ENCODE data around the gene ACSL3.

Gene ACSL3

DNA sequence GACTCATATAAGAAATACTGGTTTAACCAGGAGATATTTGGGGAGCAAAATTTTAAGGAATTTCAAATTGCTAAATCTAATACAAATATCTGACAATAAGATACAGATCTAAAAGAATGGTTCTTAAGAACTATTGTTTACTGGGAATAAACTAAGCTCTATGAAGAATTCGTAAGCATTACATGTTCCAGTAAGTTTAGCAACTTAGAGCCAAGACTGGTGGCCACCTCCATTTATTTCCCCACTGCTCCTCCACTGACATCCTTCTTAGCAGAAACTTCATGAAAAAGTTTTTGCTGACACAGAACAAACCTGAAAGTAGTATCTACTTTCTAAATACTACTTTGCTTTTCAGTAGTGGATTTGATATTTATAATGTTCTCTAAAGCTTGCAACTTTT lies 83.0 kb downstream of the ACSL3 start:
- Mint-ChIP-seq H3K4me3 (no peak overlapping the region), H3K9me3 (peaks cover 4% of the 10 kb centered on the region), H3K4me1 (ENCODE audit: low read depth) (peaks cover 4% of the 10 kb centered on the region), H3K27ac (no peak overlapping the region), H3K36me3 (ENCODE audit: low read depth) (peaks cover 4% of the 10 kb centered on the region), H3K27me3 (ENCODE audit: low read depth) (no peaks in the 10 kb centered on the region)

DNA sequence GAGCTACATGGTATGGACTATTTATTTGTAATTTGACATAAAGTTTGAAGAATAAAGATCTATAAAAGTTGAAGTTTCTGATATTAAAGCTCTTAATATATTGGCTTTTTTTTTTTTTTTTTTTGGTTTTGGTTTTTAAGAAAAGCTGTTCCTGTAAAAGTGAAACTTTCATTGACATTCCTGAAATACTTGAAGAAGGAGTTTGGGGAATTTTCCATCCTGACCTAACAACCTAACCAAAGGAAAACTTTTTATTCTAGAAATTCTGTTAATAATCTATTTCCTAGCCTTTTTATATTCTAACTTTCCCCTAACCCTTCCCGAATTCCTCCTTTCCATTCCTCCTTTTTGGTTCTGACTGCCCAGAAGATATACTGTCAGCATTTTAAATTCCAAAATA lies 83.7 kb downstream of the ACSL3 start:
- no peak overlapping the region for H3K4me3 Mint-ChIP-seq
- peaks cover 1% of the 10 kb centered on the region for H3K36me3 Mint-ChIP-seq (ENCODE audit: low read depth)
- H3K4me1 Mint-ChIP-seq (ENCODE audit: low read depth) = peaks cover 3% of the 10 kb centered on the region
- no peaks in the 10 kb centered on the region for H3K9me3 Mint-ChIP-seq
- peaks cover 3% of the 10 kb centered on the region for H3K27me3 Mint-ChIP-seq (ENCODE audit: low read depth)
- H3K27ac Mint-ChIP-seq = no peak overlapping the region

DNA sequence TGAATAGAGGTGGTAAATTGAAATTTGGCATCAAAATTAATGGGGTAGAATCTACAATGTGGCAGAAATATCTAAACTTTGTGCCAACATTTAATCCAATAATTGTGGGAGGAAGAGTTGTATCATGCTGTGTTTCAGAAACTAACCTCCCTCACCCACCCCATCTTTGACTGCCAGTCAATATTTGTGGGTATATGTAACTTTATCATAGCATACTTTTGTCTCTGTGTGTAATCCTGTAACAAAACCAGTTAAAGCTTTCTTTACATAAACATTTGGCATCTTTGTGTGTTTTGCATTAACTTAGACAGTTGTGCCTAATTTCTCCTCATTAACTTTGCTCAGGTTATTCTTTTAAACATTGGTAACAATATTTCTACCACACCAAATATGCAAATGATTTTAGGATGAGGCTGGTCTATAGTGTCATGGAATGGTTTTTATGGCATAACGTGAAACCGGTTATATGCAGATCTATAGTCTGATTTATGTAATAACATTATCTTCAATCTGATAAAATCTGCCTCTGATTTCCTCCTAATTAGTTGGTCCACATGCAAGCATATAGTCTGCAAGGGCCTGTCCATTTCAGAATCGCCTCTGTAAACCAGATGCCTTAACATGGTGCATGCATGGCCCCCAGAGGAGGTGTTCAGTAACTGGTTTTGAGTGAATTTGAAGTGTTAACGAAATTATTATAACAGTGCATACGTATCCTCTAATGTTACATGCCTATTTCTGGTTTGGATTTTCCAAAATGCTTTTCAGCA lies 84.3 kb downstream of the ACSL3 start:
- Mint-ChIP-seq H3K36me3 (ENCODE audit: low read depth) (peaks cover 1% of the 10 kb centered on the region), H3K4me3 (no peak overlapping the region), H3K9me3 (no peaks in the 10 kb centered on the region), H3K27me3 (ENCODE audit: low read depth) (peaks cover 7% of the 10 kb centered on the region), H3K4me1 (ENCODE audit: low read depth) (peaks cover 3% of the 10 kb centered on the region), H3K27ac (no peak overlapping the region)

DNA sequence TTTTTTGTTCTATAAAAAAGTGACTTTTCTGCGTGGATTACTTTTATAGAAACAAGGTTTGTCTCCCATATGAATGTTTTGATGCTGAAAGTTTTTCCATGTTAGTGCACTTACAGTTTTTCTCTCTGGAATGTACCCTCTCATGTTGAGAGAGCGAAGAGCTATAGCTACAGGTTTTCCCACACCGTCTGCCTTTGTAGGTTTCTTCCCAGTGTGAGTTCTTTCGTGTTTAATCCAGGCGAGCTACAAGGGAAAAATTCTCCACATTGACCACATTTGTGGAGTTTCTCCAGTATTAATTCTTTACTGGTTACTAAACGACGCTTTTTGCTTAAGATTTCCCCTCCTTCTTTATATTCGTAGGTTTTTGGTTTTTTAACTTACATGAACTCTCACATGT lies 85.1 kb downstream of the ACSL3 start:
- Mint-ChIP-seq H3K9me3 (no peaks in the 10 kb centered on the region), H3K36me3 (ENCODE audit: low read depth) (peaks cover 1% of the 10 kb centered on the region), H3K27ac (no peak overlapping the region), H3K4me3 (no peak overlapping the region), H3K4me1 (ENCODE audit: low read depth) (peaks cover 3% of the 10 kb centered on the region), H3K27me3 (ENCODE audit: low read depth) (peaks cover 9% of the 10 kb centered on the region)

DNA sequence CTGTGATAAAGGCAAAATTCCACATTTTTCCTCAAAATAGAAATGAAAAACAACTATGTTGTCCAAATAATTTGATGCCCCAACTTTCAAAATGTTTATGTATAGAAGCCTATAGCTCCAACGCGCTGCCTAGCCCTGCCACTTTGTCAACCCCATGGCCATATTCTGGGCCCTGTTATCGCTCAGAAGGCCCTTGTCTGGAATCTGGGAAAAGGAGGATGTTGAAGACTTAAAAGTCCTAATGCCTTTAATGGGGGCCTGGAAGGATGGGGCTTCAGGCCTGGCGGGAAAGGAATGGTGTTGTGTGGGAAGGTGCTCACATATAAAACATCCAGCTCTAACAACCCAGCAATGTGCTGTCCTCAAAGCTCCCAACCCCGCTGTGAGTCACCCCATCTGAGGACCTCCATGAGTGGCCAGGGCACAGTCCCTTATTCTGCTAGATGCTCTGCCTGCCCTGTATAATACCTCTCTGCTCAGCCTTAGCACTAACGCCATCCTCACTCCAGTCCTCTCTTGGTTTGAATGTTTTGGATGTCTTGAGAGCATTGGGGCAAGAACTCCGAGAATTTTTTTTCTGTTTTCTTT lies 86.0 kb downstream of the ACSL3 start:
- peaks cover 12% of the 10 kb centered on the region for H3K27me3 Mint-ChIP-seq (ENCODE audit: low read depth)
- no peak overlapping the region for H3K4me3 Mint-ChIP-seq
- H3K9me3 Mint-ChIP-seq = no peaks in the 10 kb centered on the region
- peaks cover 1% of the 10 kb centered on the region for H3K36me3 Mint-ChIP-seq (ENCODE audit: low read depth)
- H3K4me1 Mint-ChIP-seq (ENCODE audit: low read depth) = peaks cover 5% of the 10 kb centered on the region
- no peak overlapping the region for H3K27ac Mint-ChIP-seq

DNA sequence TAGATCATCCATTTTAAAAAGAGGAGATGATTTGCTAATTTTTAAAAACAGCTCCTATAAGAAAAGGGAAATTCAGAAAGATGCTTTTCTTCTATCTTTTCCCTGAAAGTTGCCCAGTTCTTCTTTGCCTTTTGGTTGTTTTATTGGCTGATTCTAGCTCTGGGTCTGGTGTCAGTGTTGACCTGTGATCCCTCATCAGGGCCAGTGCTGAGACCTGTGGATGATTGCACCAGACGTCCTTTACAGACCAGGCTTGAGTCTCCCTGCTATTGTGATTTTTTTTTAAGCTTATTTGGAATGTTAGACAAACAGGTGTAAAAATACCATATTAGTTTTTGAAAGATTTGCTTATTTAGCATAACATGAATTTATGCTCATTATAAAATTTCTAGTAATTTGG lies 88.2 kb downstream of the ACSL3 start:
- Mint-ChIP-seq H3K27ac (no peak overlapping the region), H3K4me1 (ENCODE audit: low read depth) (peaks cover 2% of the 10 kb centered on the region), H3K27me3 (ENCODE audit: low read depth) (peaks cover 12% of the 10 kb centered on the region), H3K36me3 (ENCODE audit: low read depth) (no peaks in the 10 kb centered on the region), H3K4me3 (no peak overlapping the region), H3K9me3 (no peaks in the 10 kb centered on the region)

DNA sequence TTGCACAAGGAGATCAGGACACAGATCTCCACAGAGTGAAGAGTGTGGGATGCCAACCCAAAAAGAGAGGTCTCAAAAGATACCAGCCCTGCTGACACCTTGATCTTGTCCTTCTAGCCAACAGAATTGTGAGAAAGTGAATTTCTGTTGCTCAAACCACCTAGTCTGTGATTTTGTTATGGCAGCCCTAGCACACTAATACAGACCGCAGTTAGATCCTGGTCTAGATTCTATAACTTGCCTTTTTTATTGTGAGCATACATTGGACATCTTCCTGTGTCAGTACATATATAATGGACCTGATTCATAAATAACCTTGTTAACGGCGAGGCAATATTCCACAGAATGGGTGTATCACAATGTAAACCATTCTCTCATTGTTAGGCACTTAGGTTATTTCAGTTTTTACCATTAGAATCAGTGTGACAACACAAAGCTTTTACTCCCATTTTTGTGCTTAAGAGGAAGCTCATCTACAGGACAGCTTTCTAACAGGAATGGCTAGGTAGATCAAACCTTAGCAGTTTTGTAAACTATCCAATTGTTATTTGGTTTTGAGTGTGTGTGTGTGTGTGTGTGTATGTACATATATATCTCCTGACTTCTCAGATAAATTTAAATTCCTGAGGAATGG lies 89.0 kb downstream of the ACSL3 start:
- H3K27ac Mint-ChIP-seq = no peak overlapping the region
- H3K27me3 Mint-ChIP-seq (ENCODE audit: low read depth) = peaks cover 20% of the 10 kb centered on the region
- no peaks in the 10 kb centered on the region for H3K36me3 Mint-ChIP-seq (ENCODE audit: low read depth)
- H3K4me3 Mint-ChIP-seq = no peak overlapping the region
- no peaks in the 10 kb centered on the region for H3K9me3 Mint-ChIP-seq
- peaks cover 2% of the 10 kb centered on the region for H3K4me1 Mint-ChIP-seq (ENCODE audit: low read depth)

DNA sequence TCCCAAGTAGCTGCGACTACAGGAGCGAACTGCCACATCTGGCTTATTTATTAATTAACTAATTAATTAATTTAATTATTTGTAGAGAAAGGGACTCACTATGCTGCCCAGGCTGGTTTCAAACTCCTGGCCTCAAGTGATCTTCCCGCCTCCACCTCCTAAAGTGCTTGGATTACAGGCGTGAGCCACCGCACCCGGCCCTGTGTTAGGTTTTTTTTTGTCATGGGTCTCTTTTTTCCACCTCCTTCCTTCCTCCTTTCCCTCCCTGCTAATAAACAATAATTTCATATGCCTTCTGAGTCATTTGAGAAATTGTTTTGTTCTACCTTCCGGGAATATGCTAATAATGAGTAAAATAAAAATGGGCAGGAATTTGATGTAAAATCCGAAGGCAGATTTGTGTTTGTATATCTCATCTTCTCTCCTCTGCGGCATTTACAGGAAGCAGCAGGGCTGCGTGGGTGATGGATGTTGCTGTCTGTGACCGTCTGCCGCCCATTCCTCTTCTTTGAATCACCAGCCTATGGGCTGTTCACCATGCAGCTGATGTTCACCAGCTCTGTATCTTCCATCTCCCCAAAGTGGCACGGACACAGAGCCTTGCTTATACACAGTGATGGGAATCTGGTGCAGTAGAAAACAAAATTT lies 89.9 kb downstream of the ACSL3 start:
- peaks cover 2% of the 10 kb centered on the region for H3K4me1 Mint-ChIP-seq (ENCODE audit: low read depth)
- H3K9me3 Mint-ChIP-seq = no peaks in the 10 kb centered on the region
- peaks cover 25% of the 10 kb centered on the region for H3K27me3 Mint-ChIP-seq (ENCODE audit: low read depth)
- H3K4me3 Mint-ChIP-seq = no peak overlapping the region
- H3K27ac Mint-ChIP-seq = no peak overlapping the region
- H3K36me3 Mint-ChIP-seq (ENCODE audit: low read depth) = no peaks in the 10 kb centered on the region

DNA sequence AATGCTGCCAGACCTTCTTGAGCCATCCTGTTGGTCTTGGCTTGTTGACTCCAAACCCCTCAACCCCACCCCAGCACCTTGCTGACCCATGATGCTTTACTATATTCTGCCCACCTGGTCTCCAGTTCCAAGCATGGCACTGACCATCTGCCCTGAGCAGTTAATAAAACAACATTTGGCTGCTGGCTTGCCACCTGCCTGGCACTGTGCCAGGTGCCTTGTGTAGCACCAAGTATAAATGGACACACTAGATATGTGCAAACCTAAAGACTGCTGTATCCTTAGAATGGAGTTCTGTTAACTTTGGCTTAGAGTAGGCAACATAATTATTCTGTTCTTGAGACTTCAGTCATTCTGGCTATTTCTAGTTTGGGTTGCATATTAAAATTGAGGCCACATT lies 91.4 kb downstream of the ACSL3 start:
- no peak overlapping the region for H3K4me3 Mint-ChIP-seq
- H3K36me3 Mint-ChIP-seq (ENCODE audit: low read depth) = no peaks in the 10 kb centered on the region
- H3K9me3 Mint-ChIP-seq = no peaks in the 10 kb centered on the region

DNA sequence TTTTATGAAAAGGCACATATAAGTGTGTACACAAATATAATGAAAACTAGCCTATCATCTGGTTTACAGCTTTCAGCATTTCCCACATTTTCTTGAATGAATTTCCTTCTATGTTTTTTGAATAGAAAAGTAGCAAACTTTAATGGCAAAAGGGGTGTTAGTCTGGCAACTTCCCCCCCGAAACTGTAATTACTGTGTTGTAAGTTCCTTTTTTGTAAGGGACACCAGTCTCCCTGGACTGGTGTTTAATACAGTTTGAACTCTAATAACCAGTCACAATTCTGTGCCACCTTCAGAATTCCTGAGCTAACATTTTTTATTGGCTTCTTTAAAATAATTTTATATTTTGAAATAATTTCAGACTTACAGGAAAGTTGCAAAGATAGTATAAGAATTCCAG lies 94.2 kb downstream of the ACSL3 start:
- Mint-ChIP-seq H3K4me1 (ENCODE audit: low read depth) (peaks cover 2% of the 10 kb centered on the region), H3K9me3 (no peaks in the 10 kb centered on the region), H3K27me3 (ENCODE audit: low read depth) (peaks cover 25% of the 10 kb centered on the region), H3K4me3 (no peak overlapping the region), H3K36me3 (ENCODE audit: low read depth) (no peaks in the 10 kb centered on the region), H3K27ac (no peak overlapping the region)

More for the DNA sequence above, 91.4 kb downstream of the ACSL3 start:
- Mint-ChIP-seq H3K4me1 (ENCODE audit: low read depth) (peaks cover 2% of the 10 kb centered on the region), H3K27me3 (ENCODE audit: low read depth) (peaks cover 26% of the 10 kb centered on the region), H3K27ac (no peak overlapping the region)

DNA sequence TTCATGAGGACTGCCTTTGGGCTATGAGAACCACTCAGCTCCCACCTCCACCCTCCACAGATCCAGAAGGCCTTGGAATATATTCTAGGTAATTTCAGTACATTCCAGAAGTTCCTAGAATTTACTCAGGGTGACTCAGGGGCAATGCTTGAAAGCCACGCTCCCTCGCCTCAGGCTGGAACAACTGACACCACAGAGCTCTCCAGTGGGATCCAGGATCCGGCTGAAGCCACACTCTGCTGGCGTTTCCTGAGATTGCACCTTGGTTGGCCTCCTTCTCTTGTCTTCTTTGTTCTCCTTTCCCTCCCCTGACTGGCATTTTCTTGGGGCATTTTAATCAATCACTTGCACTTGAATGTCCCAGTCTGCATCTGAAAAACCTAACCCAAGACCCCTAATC lies 98.5 kb downstream of the ACSL3 start:
- no peaks in the 10 kb centered on the region for H3K9me3 Mint-ChIP-seq
- H3K4me3 Mint-ChIP-seq = no peak overlapping the region
- no peak overlapping the region for H3K27ac Mint-ChIP-seq
- no peaks in the 10 kb centered on the region for H3K36me3 Mint-ChIP-seq (ENCODE audit: low read depth)
- peaks cover 22% of the 10 kb centered on the region for H3K27me3 Mint-ChIP-seq (ENCODE audit: low read depth)
- no peaks in the 10 kb centered on the region for H3K4me1 Mint-ChIP-seq (ENCODE audit: low read depth)

DNA sequence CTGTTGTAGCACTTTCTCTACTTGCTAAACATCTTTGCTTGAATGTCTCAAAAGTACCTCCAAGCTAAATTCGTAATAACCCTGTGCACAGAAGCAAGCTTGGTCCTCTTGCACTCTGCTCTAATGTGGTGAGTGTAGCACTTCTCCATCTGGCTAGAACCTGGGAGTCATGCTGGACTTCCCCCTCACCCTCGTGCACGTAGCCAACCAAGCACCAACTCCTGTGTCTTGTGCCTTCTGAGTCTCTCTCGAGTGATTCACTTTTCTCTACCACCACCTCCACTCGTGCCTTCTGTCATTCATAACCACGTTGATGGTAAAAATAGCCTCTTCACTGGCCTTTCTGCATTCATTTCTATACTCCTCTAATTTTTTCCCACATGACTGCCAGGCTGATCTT lies 99.3 kb downstream of the ACSL3 start:
- no peaks in the 10 kb centered on the region for H3K36me3 Mint-ChIP-seq (ENCODE audit: low read depth)
- no peaks in the 10 kb centered on the region for H3K4me1 Mint-ChIP-seq (ENCODE audit: low read depth)
- H3K4me3 Mint-ChIP-seq = no peak overlapping the region
- peaks cover 15% of the 10 kb centered on the region for H3K27me3 Mint-ChIP-seq (ENCODE audit: low read depth)
- H3K27ac Mint-ChIP-seq = no peak overlapping the region
- H3K9me3 Mint-ChIP-seq = no peaks in the 10 kb centered on the region

DNA sequence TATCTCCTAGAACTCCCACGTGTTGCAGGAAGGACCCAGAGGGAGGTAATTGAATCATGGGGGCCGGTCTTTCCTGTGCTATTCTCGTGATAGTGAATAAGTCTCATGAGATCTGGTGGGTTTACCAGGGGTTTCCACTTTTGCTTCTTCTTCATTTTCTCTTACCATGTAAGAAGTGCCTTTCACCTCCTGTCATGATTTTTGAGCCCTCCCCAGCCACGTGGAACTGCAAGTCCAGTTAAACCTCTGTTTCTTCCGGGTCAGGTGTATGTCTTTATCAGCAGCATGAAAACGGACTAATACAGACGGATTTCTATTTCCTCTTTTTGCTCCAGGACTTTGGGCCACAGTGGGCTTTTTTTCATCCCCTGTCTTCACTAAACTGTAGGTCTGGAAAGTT lies 102.8 kb downstream of the ACSL3 start:
- Mint-ChIP-seq H3K4me1 (ENCODE audit: low read depth) (no peaks in the 10 kb centered on the region), H3K9me3 (no peaks in the 10 kb centered on the region), H3K36me3 (ENCODE audit: low read depth) (no peaks in the 10 kb centered on the region), H3K27me3 (ENCODE audit: low read depth) (peaks cover 11% of the 10 kb centered on the region), H3K4me3 (no peak overlapping the region), H3K27ac (no peak overlapping the region)

DNA sequence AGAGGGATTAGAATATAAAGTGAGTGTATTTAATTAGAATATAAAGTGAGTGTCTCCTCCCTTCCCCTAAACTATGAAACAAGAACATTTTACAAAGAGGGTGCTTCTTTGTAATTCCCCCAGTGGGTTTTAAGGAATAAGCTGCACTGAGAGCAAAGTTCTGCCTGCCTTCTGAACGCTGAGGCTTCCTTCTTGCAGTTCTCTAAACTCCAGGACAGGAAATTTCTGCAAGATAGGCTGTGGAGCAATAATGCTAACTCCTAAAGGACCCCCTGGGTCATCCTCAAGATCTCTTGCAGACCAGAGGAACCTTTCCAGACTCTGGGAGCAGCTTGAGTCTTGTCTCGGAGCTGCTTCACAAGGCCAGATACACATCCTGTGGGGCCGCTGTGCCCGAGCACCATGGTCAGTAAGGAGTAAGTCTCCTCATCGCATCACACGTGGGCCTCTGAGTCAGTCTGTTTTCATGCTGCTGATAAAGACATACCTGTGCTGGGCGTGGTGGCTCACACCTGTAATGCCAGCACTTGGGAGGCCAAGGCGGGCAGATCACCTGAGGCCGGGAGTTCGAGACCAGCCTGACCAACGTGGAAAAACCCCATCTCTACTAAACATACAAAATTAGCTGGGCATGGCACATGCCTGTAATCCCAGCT lies 103.7 kb downstream of the ACSL3 start:
- no peak overlapping the region for H3K27ac Mint-ChIP-seq
- no peaks in the 10 kb centered on the region for H3K4me1 Mint-ChIP-seq (ENCODE audit: low read depth)
- peaks cover 11% of the 10 kb centered on the region for H3K27me3 Mint-ChIP-seq (ENCODE audit: low read depth)
- no peaks in the 10 kb centered on the region for H3K36me3 Mint-ChIP-seq (ENCODE audit: low read depth)
- H3K4me3 Mint-ChIP-seq = no peak overlapping the region
- H3K9me3 Mint-ChIP-seq = no peaks in the 10 kb centered on the region
